ENCODE data around the gene OPN3.

DNA sequence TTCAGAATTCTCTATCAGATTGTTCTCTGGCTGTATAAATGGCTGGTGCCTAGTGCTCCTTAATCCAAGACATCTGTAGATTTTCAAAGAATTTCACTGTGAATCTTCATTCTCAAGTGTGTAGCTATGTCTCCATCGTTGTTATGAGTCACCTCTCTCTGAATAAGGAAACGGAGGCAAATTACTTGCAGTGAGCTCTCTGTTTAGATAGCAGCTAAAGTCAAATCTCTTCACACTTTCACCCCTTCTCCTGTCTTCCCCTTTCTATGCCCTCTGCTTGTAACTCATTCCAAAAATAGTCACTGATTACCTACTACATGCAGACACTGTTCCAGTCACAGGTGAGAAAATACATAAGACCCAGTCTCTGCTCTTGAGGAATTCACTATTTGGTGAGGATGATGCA lies 39.7 kb downstream of the OPN3 start:
- TF ChIP-seq, protein P1, sequence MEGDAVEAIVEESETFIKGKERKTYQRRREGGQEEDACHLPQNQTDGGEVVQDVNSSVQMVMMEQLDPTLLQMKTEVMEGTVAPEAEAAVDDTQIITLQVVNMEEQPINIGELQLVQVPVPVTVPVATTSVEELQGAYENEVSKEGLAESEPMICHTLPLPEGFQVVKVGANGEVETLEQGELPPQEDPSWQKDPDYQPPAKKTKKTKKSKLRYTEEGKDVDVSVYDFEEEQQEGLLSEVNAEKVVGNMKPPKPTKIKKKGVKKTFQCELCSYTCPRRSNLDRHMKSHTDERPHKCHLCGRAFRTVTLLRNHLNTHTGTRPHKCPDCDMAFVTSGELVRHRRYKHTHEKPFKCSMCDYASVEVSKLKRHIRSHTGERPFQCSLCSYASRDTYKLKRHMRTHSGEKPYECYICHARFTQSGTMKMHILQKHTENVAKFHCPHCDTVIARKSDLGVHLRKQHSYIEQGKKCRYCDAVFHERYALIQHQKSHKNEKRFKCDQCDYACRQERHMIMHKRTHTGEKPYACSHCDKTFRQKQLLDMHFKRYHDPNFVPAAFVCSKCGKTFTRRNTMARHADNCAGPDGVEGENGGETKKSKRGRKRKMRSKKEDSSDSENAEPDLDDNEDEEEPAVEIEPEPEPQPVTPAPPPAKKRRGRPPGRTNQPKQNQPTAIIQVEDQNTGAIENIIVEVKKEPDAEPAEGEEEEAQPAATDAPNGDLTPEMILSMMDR (IDR thresholded peaks at IDR 0.05), result no peak
- no peak for TF ChIP-seq POLR2A (IDR thresholded peaks at IDR 0.05)
